HL-60 (cell line): ENCODE data around the gene LENEP.

Experiments used
- CTCF ChIP-seq: IDR thresholded peaks from one replicate; pipeline ENCODE4 v1.5.1; 2011; ENCODE audit warnings: low read length, control low read depth, inconsistent platforms; ENCODE audit not compliant: insufficient read depth
- GABPA ChIP-seq: IDR thresholded peaks from 2 replicates; pipeline ENCODE4 v1.6.1; 2012; ENCODE audit warnings: low read depth
- POLR2AphosphoS5 ChIP-seq: IDR thresholded peaks from 2 replicates; pipeline ENCODE4 v1.6.1; 2012; ENCODE audit warnings: low read depth
- SPI1 ChIP-seq: IDR thresholded peaks from 2 replicates; pipeline ENCODE4 v1.6.1; 2012; ENCODE audit warnings: low read depth, mild to moderate bottlenecking, borderline replicate concordance
- TF ChIP-seq, protein P1 (sequence below): IDR thresholded peaks from 2 replicates; pipeline ENCODE4 v1.6.1; 2012; ENCODE audit warnings: low read depth; ENCODE audit not compliant: insufficient replicate concordance

DNA sequence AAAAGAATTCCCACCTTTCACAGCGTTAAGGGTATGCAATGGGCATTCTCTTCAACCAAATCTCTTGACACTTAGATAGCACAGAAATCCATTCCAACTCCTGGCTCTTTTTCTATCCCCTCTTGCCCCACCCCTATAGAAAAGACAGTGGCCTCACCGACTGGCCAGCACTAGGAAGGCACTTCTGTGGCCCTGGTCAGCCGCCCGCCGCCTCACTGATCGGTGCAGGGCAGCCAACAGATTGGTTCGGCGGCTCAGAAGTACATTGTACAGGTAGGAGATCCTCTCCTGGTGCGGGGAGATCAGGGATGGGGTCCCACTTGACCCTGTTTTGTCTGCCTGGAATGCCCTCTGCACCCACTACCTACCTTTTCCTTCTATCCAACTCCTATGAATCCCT is 30.9 kb downstream of the LENEP start:
- TF ChIP-seq CTCF (no peak), POLR2AphosphoS5 (no peak), SPI1 (no peak), GABPA (no peak)
- TF ChIP-seq, protein P1, sequence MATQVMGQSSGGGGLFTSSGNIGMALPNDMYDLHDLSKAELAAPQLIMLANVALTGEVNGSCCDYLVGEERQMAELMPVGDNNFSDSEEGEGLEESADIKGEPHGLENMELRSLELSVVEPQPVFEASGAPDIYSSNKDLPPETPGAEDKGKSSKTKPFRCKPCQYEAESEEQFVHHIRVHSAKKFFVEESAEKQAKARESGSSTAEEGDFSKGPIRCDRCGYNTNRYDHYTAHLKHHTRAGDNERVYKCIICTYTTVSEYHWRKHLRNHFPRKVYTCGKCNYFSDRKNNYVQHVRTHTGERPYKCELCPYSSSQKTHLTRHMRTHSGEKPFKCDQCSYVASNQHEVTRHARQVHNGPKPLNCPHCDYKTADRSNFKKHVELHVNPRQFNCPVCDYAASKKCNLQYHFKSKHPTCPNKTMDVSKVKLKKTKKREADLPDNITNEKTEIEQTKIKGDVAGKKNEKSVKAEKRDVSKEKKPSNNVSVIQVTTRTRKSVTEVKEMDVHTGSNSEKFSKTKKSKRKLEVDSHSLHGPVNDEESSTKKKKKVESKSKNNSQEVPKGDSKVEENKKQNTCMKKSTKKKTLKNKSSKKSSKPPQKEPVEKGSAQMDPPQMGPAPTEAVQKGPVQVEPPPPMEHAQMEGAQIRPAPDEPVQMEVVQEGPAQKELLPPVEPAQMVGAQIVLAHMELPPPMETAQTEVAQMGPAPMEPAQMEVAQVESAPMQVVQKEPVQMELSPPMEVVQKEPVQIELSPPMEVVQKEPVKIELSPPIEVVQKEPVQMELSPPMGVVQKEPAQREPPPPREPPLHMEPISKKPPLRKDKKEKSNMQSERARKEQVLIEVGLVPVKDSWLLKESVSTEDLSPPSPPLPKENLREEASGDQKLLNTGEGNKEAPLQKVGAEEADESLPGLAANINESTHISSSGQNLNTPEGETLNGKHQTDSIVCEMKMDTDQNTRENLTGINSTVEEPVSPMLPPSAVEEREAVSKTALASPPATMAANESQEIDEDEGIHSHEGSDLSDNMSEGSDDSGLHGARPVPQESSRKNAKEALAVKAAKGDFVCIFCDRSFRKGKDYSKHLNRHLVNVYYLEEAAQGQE, result no peak
